NOMO-1 treated with dmso at 0.1 percent for 144 hours (cell line): ENCODE measurements around the gene MED16.

Experiments used
- DNase-seq: peaks from one replicate; lab custom pipeline; 2025; ENCODE audit not compliant: unreplicated experiment; lab: John Stamatoyannopoulos, UW

Gene MED16

GRCh38 chr19:872266-872951 lies 20.6 kb downstream of the MED16 start:
- DNase-seq = peak; percentile 70

GRCh38 chr19:871446-872265 lies 21.3 kb downstream of the MED16 start:
- no peak for DNase-seq

- no peak for DNase-seq
Observed at GRCh38 chr19:870963-871401, 22.0 kb downstream of the MED16 start.

GRCh38 chr19:870314-870713 lies 22.7 kb downstream of the MED16 start:
- no peak for DNase-seq

GRCh38 chr19:869245-870177 lies 23.5 kb downstream of the MED16 start:
- no peak for DNase-seq

- DNase-seq = no peak
Observed at GRCh38 chr19:868458-869244, 24.3 kb downstream of the MED16 start.

GRCh38 chr19:867855-868457 lies 25.0 kb downstream of the MED16 start:
- DNase-seq = no peak

- DNase-seq = no peak
Observed at GRCh38 chr19:867301-867793, 25.6 kb downstream of the MED16 start.

GRCh38 chr19:866769-867300 lies 26.2 kb downstream of the MED16 start:
- no peak for DNase-seq

- DNase-seq = no peak
Observed at GRCh38 chr19:863315-863620, 29.7 kb downstream of the MED16 start.

GRCh38 chr19:862581-863314 lies 30.2 kb downstream of the MED16 start:
- DNase-seq = no peak

GRCh38 chr19:861756-862580 lies 31.0 kb downstream of the MED16 start:
- DNase-seq = peak; percentile 42

GRCh38 chr19:861141-861755 lies 31.7 kb downstream of the MED16 start:
- no peak for DNase-seq

- peak; percentile 62 for DNase-seq
Observed at GRCh38 chr19:858868-859843, 33.8 kb downstream of the MED16 start, which contains the start of gene CFD. TSS of gene CFD (plus strand) at chr19:859664. CDS start at chr19:859690, 26 bp downstream.

- DNase-seq = no peak
Observed at GRCh38 chr19:858284-858683, 34.7 kb downstream of the MED16 start.

- no peak for DNase-seq
Observed at GRCh38 chr19:855566-856120, 37.3 kb downstream of the MED16 start.
